Thoracic aorta (tissue), 2 donors: ENCODE measurements around the gene SEPSECS. TPM values are rescaled to one million over a fixed set of nuclear protein-coding genes. Genes with fewer than 3 reads are reported as not detected.

Experiments used
- ATAC-seq: fragments of 150-250 bp; one replicate; pipeline ENCODE4 v1.8.0; 2017; ENCODE audit warnings: low read depth; ENCODE audit not compliant: insufficient number of reproducible peaks, low FRiP score
- DNase-seq: peaks from one replicate; pipeline ENCODE4 v3.0.0-alpha.2; 2020; ENCODE audit warnings: low spot score
- H3K27ac ChIP-seq, 2 donors: fragments of 200-600 bp; sonication (generic); 1 replicate in 1 of 2; 2 replicates in 1 of 2; pipeline ENCODE4 v1.5.1; 2016; ENCODE audit warnings: mild to moderate bottlenecking in 2 of 2, moderate library complexity in 2 of 2
- H3K27me3 ChIP-seq: fragments of 200-600 bp; sonication (generic); replicated peaks from 2 replicates; pipeline ENCODE4 v1.6.0; 2016; ENCODE audit warnings: mild to moderate bottlenecking; ENCODE audit not compliant: insufficient read depth
- H3K36me3 ChIP-seq: fragments of 200-600 bp; sonication (generic); one replicate; pipeline ENCODE4 v1.5.1; 2016
- H3K4me1 ChIP-seq, 2 donors: fragments of 200-600 bp; sonication (generic); 1 replicate in 1 of 2; 2 replicates in 1 of 2; pipeline versions ENCODE4 v1.5.1 to v1.6.0; 2016; ENCODE audit warnings: low read depth in 2 of 2, mild to moderate bottlenecking in 1 of 2; ENCODE audit not compliant: control insufficient read depth in 1 of 2
- H3K4me3 ChIP-seq: fragments of 200-600 bp; sonication (generic); 2 replicates; pipeline ENCODE4 v1.5.1; 2016; ENCODE audit warnings: mild to moderate bottlenecking
- H3K9me3 ChIP-seq: fragments of 200-600 bp; sonication (generic); 2 replicates; pipeline ENCODE4 v1.5.1; 2016
- CTCF ChIP-seq: fragments of 200-600 bp; sonication (generic); IDR thresholded peaks from one replicate; pipeline ENCODE4 v1.5.1; 2019; ENCODE audit warnings: antibody characterized with exemption
- total RNA-seq, 2 donors: library from RNA; depleted of rRNA; stranded (reverse); fragments of >200 nt; gene quantifications; one replicate each; pipeline versions ENCODE4 v1.1.0 to v1.2.3, GENCODE V29; 2016

Gene SEPSECS
- total RNA-seq, 2 donors from 2014 or later = 3.4 to 5.9 TPM

DNA sequence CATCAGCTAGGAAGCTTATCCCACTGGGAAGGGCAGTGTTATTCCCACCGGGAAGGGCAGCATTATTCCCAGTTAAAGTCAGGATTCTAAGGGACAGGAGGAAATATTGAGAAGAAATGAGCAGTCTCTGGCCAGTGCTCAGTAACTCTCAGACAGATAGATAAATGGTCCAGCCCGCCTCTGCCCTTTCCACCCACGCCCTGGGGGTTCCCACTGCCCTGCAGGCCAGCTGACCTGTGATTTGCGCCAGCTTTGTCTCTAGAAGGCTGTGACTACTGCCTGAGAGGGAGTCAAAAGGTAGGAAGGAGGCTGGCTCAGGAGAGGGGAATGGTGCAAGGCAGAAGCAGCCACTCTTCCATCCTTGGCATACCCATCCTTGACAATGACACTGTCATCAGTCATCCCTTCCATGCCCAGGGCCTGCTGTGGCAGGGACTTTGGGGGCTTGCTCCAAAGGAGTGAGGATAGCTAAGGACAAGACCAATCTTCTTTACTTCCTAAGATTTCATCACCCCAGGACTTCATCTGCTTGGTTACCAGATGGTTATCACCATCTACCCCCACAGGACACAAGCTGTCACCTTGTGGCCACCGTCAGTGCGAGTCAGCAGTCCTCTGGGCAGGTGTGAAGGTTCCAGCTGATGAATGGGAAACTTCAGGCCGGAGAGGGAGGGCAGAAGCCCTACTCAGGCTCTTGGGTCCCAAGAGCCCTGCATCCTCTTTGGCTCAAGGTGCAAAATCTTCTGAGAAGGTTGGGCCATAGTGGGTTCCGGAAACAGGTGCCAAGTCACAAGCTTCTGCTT, 49.5 kb downstream of the SEPSECS start:
- DNase-seq (no peak), ATAC-seq (no peak)
- H3K27ac ChIP-seq = no peak overlapping the region
- TF ChIP-seq CTCF = no peak
- no peaks in the 10 kb centered on the region for H3K27me3 ChIP-seq
- no peaks in the 10 kb centered on the region for H3K4me1 ChIP-seq
- no peaks in the 10 kb centered on the region for H3K9me3 ChIP-seq
- no peak overlapping the region for H3K4me3 ChIP-seq
- no peaks in the 10 kb centered on the region for H3K36me3 ChIP-seq

DNA sequence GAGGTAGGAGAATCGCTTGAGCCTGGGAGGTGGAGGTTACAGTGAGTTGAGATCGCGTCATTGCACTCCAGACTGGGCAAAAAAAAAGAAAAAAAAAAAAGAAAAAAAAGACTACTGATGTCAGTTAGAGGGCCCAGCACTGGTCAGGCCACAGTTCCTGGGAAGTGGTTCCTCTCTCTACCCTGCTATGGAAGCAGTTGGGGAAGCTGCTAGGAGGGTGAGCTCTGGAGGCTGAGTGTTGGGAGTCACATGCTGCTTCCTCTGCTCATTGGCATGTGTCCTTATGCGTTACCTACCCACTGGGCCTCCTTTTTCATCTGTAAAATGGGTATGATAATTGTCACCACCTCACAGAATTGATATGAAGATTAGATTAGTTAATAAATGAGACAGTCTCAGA, 50.7 kb downstream of the SEPSECS start:
- H3K36me3 ChIP-seq = no peaks in the 10 kb centered on the region
- H3K9me3 ChIP-seq = no peaks in the 10 kb centered on the region
- H3K27me3 ChIP-seq = no peaks in the 10 kb centered on the region
- no peak for DNase-seq
- no peak overlapping the region for H3K27ac ChIP-seq
- no peak for TF ChIP-seq CTCF
- ATAC-seq = no peak
- no peak overlapping the region for H3K4me3 ChIP-seq
- H3K4me1 ChIP-seq = no peaks in the 10 kb centered on the region

DNA sequence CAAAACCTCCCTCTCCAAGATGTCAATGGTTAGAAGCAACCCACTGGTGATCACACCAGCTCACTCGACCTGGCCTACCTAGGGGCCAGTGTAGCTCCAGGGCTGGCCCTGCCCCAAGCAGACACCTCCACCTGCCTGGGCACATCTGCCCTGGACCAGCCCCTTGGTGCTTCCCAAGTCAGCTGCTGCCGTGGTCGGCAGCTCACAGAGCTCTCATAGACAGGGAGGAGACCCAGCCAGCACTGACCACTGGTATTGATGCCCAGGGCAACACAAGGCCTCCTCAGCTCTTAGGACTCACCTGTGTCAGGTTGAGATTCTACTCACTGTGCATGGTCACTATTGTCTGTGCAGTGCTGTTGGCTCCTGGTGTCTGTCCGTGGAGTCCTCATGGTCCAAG, 51.7 kb downstream of the SEPSECS start:
- DNase-seq (no peak), ATAC-seq (no peak)
- no peak for TF ChIP-seq CTCF
- H3K4me3 ChIP-seq = no peak overlapping the region
- no peaks in the 10 kb centered on the region for H3K9me3 ChIP-seq
- peaks cover 0 to 6% of the 10 kb centered on the region in 2 donors for H3K4me1 ChIP-seq
- H3K36me3 ChIP-seq = no peaks in the 10 kb centered on the region
- no peaks in the 10 kb centered on the region for H3K27me3 ChIP-seq
- no peak overlapping the region for H3K27ac ChIP-seq

GRCh38 chr4:25107827-25108516, 52.3 kb downstream of the SEPSECS start:
- Histone ChIP-seq H3K36me3 (no peaks in the 10 kb centered on the region), H3K4me3 (no peak overlapping the region), H3K4me1 (peaks cover 0 to 6% of the 10 kb centered on the region in 2 donors), H3K27ac (no peak overlapping the region), H3K9me3 (no peaks in the 10 kb centered on the region), H3K27me3 (no peaks in the 10 kb centered on the region)
- no peak for ATAC-seq
- TF ChIP-seq CTCF = no peak
- DNase-seq = no peak

DNA sequence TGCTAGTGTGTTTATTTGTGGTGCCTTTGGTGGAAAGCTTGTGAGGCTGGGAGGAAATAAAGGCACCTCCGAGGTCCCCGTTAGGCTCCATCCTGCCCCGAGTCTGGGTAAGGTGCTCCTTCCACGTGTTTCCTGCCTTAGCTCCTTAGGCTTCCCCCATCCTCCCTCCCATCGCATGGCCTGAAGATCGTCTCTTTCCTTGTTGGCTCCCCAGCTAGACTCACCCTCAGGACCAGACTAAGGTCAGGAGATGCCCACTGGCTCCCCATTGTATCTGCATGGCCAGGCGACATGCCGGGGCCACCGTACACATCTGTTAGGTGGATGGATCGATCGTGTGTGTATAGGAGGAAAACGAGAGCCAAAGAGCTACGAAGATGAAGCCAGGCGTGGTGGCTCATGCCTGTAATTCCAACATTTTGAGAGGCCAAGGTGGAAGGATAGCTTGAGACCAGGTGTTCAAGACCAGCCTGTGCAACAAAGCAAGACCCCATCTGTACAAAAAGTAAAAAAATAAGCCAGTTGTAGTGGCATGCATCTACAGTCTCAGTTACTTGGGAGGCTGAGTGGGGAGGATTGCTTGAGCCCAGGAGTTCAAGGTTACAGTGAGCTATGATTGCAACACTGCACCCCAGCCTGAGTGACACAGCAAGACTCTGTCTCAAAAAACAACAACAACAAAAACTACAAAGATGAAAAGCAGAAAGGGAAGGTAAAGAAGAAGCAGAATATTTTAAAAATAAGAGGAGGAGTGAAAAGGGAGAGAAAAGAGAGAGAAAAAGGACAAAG, 53.7 kb downstream of the SEPSECS start:
- DNase-seq (no peak), ATAC-seq (no peak)
- no peaks in the 10 kb centered on the region for H3K27me3 ChIP-seq

More for the DNA sequence above, 53.7 kb downstream of the SEPSECS start:
- H3K4me1 ChIP-seq = peaks cover 0 to 6% of the 10 kb centered on the region in 2 donors
- H3K27ac ChIP-seq = no peak overlapping the region
- H3K9me3 ChIP-seq = no peaks in the 10 kb centered on the region
- no peak overlapping the region for H3K4me3 ChIP-seq
- no peaks in the 10 kb centered on the region for H3K36me3 ChIP-seq
- TF ChIP-seq CTCF = no peak
